GM12891 (cell line): ENCODE measurements around the gene TRNT1.

Experiments
- DNase-seq: peaks from one replicate; pipeline ENCODE4 v3.0.0; 2011; ENCODE audit warnings: low spot score; ENCODE audit not compliant: insufficient read length
- FAIRE-seq: peaks from 2 replicates; lab custom pipeline; 2011; peaks lifted over from hg19 to GRCh38; lab: Jason Lieb, UNC
- PAX5 ChIP-seq: IDR thresholded peaks from 2 replicates; pipeline ENCODE4 v1.6.1; 2011; ENCODE audit warnings: low read length, moderate library complexity, mild to moderate bottlenecking; ENCODE audit not compliant: insufficient read depth, severe bottlenecking
- POLR2A ChIP-seq: IDR thresholded peaks from 2 replicates; pipeline ENCODE4 v1.6.1; 2011; ENCODE audit warnings: low read depth, low read length, control low read depth
- POLR2AphosphoS5 ChIP-seq: IDR thresholded peaks from 2 replicates; pipeline ENCODE4 v1.6.1; 2011; ENCODE audit warnings: low read depth, low read length, control low read depth
- POU2F2 ChIP-seq: IDR thresholded peaks from 2 replicates; pipeline ENCODE4 v1.6.1; 2011; ENCODE audit warnings: low read depth, mild to moderate bottlenecking, control low read depth, low read length, moderate library complexity
- SPI1 ChIP-seq: IDR thresholded peaks from 2 replicates; pipeline ENCODE4 v1.6.1; 2011; ENCODE audit warnings: low read depth, low read length, control low read depth
- TAF1 ChIP-seq: IDR thresholded peaks from 2 replicates; pipeline ENCODE4 v1.6.1; 2011; ENCODE audit warnings: low read depth, low read length, control low read depth

The TRNT1 gene

DNA sequence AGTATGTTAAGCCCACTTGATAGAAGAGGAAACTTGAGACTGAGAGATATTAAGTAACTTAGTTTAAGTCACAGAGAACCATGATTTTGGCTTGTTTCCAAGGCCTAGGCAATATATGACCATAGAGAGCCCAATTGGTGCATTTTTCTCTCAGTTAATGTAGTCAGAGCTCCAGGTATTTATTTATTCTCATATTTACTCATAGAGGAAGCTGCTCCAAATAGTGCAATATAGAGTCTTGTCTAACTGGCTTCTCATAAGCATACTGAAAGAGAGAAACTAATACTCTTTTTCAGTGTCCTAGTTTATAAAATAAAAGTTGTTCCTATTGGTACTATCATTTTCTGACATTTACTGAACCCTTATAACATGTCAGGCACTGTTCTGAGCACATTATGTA lies 15.2 kb downstream of the TRNT1 start:
- FAIRE-seq (no peak), DNase-seq (no peak)
- TF ChIP-seq PAX5 (no peak), POLR2A (no peak), SPI1 (no peak), POU2F2 (no peak), TAF1 (no peak)

DNA sequence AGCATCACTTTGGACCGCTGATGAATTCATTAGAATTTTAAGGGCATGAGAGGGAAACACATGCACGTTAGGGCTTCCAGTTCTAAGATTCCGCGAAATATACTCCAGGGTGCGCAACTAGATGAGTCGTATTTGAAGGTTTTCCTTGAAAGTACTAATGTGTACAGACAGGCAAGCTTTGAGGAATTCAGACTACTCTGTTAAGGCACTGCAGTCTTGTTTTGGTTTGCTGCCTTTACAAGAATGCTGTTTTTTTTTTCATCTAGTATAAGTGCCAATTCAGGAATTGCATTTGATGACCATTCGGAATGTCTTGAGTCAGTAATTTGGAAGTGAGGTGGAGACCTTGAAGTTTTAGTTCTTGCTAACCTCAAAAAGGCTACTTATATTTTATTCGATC lies 19.1 kb downstream of the TRNT1 start:
- FAIRE-seq (no peak), DNase-seq (no peak)
- no peak for TF ChIP-seq POLR2AphosphoS5
- no peak for TF ChIP-seq POLR2A
- no peak for TF ChIP-seq TAF1
- TF ChIP-seq PAX5: no peak
- no peak for TF ChIP-seq POU2F2
- TF ChIP-seq SPI1: no peak

DNA sequence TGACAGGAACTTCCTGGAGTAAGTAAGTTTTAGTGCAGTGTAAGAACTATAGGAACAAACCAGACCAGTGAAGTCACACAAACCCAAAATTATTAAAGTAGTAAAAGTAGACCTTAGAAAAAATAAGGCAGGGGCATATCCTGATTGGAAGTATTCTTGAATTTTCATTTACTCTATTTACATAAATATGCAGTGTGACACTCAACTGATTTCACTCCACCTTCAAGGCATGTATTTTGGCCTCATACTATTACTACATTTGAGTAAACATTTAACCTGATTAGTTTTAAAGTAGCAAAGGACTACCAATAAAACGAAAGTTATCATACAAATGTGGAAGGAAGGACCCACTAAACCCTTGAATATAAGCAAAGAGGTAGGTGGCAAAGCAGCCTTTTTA lies 22.8 kb downstream of the TRNT1 start:
- FAIRE-seq (no peak), DNase-seq (no peak)
- TF ChIP-seq POLR2AphosphoS5 (no peak), SPI1 (no peak), TAF1 (no peak), POLR2A (no peak), POU2F2 (no peak), PAX5 (no peak)

DNA sequence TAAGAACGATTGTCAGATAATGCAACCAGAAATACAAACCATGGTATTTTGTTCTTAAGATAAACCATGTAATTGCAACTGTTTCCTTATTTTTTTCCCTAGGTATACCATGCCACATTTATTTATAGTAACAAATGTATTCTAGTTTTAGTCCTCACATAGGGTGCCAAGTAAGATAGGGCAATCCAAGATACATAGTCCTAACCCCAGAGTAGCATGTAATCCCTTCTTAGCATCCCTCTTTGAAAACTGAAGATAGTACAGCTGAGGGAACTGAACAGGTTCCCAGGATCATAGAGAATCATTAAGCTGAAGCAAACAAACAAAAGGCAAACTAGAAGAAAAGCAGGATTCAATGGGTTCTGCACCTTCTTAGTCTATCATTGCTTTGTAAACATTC lies 24.8 kb downstream of the TRNT1 start:
- DNase-seq (no peak), FAIRE-seq (no peak)
- no peak for TF ChIP-seq POLR2AphosphoS5
- no peak for TF ChIP-seq POLR2A
- TF ChIP-seq TAF1: no peak
- TF ChIP-seq PAX5: no peak

GRCh38 chr3:3154879-3155610 lies 28.3 kb downstream of the TRNT1 start:
- no peak for DNase-seq
- no peak for FAIRE-seq
- 0 out of 2 replicates have a peak, but pooled peaks have one; percentile 25 for TF ChIP-seq POLR2A
- no peak for TF ChIP-seq POU2F2

GRCh38 chr3:3157484-3157883 lies 30.7 kb downstream of the TRNT1 start:
- TF ChIP-seq POLR2A (no peak), POU2F2 (no peak), PAX5 (no peak), POLR2AphosphoS5 (no peak), TAF1 (no peak), SPI1 (no peak)
- DNase-seq (no peak), FAIRE-seq (peak; percentile 50)

- DNase-seq: no peak
- TF ChIP-seq TAF1 (no peak), POLR2A (no peak)
- no peak for FAIRE-seq
Measured at GRCh38 chr3:3160826-3161225, 34.1 kb downstream of the TRNT1 start.

- DNase-seq (no peak), FAIRE-seq (no peak)
- no peak for TF ChIP-seq POLR2A
- no peak for TF ChIP-seq POLR2AphosphoS5
- TF ChIP-seq PAX5: no peak
- no peak for TF ChIP-seq TAF1
- TF ChIP-seq POU2F2: no peak
- no peak for TF ChIP-seq SPI1
Measured at GRCh38 chr3:3165241-3165640, 38.5 kb downstream of the TRNT1 start.

DNA sequence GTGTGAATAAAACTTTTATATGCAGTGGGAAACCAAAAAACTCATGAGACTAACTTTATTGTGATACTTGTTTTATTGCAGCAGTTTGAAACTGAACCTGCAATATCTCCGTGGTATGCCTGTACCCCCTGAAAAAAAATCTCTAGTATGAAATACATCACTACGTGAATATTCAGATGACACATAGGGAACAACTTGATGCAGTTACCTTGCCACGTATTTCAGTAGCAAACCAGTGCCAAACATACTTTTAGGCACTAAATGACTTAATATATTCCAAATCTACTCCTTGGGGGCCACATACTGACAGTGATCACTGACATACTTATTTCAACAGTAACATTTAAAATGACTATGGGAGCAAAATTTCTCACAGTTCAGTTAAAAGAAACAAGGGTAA lies 38.9 kb downstream of the TRNT1 start:
- DNase-seq (no peak), FAIRE-seq (no peak)
- no peak for TF ChIP-seq PAX5
- no peak for TF ChIP-seq SPI1
- no peak for TF ChIP-seq POLR2A
- TF ChIP-seq POLR2AphosphoS5: no peak
- no peak for TF ChIP-seq POU2F2
- no peak for TF ChIP-seq TAF1

DNA sequence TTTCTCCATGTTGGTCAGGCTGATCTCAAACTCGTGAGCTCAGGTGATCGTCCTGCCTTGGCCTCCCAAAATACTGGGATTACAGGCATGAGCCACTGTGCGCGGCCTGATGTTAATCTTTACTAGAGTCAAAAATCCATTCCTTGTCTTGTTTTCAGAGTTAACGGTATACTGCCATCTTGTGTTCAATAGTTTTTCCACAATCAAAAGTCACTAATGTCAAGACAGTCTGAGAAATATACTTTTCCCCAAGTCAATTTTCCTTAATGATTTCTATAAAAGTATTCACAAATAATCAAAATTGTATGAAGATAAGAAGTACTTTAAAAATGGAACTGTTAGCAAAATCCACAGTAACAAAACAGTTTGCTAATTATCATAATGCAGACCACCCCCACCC lies 44.3 kb downstream of the TRNT1 start:
- FAIRE-seq (peak; percentile 20), DNase-seq (no peak)
- TF ChIP-seq TAF1 (no peak), SPI1 (no peak), POLR2AphosphoS5 (no peak), PAX5 (no peak), POU2F2 (no peak), POLR2A (no peak)
